Measurements from ENCODE around the gene ALDH2.

DNA sequence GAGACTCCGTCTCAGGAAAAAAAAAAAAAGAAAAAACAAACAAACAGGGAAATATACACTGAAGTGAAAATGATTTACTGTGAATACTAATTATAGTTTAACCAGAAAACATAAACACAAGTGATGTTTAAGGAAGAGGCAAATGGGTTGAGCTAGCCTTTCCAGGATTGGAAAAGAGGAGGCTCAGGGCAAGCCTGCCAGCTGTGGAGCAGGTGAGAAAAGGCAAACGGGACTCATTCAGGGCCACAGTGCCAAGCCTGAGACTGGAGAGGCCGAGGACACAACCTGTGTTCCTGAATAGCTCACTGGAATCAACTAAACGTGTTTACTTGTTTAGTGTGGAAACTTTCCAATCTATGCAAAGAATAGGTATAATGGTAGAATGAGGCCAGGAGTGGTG lies 39.6 kb downstream of the ALDH2 start:
- TF ChIP-seq, protein P1, sequence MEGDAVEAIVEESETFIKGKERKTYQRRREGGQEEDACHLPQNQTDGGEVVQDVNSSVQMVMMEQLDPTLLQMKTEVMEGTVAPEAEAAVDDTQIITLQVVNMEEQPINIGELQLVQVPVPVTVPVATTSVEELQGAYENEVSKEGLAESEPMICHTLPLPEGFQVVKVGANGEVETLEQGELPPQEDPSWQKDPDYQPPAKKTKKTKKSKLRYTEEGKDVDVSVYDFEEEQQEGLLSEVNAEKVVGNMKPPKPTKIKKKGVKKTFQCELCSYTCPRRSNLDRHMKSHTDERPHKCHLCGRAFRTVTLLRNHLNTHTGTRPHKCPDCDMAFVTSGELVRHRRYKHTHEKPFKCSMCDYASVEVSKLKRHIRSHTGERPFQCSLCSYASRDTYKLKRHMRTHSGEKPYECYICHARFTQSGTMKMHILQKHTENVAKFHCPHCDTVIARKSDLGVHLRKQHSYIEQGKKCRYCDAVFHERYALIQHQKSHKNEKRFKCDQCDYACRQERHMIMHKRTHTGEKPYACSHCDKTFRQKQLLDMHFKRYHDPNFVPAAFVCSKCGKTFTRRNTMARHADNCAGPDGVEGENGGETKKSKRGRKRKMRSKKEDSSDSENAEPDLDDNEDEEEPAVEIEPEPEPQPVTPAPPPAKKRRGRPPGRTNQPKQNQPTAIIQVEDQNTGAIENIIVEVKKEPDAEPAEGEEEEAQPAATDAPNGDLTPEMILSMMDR (conservative IDR thresholded peaks at IDR 0.05; ENCODE audit: low read length), result no peak
- no peak for TF ChIP-seq EZH2phosphoT487 (IDR thresholded peaks at IDR 0.05; ENCODE audit: borderline replicate concordance)

Measured in Loucy (cell line).